Uterus (tissue), 4 donors: ENCODE results near the gene PKM. TPM values are rescaled to one million over a fixed set of nuclear protein-coding genes. Genes with fewer than 3 reads are reported as not detected.

ENCODE experiments used
- DNase-seq, 2 donors: peaks; one replicate each; pipeline ENCODE4 v3.0.0-alpha.2; 2019 to 2020
- H3K27ac ChIP-seq, 2 donors: fragments of 200-600 bp; sonication (generic); 1 replicate in 1 of 2; 2 replicates in 1 of 2; pipeline ENCODE4 v1.5.1; 2016 to 2018
- H3K27me3 ChIP-seq, 2 donors: fragments of 200-600 bp; sonication (generic); one replicate each; pipeline ENCODE4 v1.5.1; 2018 to 2019; ENCODE audit warnings: control low read depth in 1 of 2
- H3K36me3 ChIP-seq, 2 donors: fragments of 200-600 bp; sonication (generic); one replicate each; pipeline ENCODE4 v1.5.1; 2019; ENCODE audit warnings: control low read depth in 1 of 2
- H3K4me1 ChIP-seq, 2 donors: fragments of 200-600 bp; sonication (generic); one replicate each; pipeline ENCODE4 v1.5.1; 2018 to 2019; ENCODE audit warnings: control low read depth in 1 of 2
- H3K4me3 ChIP-seq, 2 donors: fragments of 200-600 bp; sonication (generic); 1 replicate in 1 of 2; 2 replicates in 1 of 2; pipeline ENCODE4 v1.5.1; 2018 to 2019; ENCODE audit warnings: mild to moderate bottlenecking in 1 of 2
- H3K9me3 ChIP-seq, 2 donors: fragments of 200-600 bp; sonication (generic); one replicate each; pipeline ENCODE4 v1.5.1; 2019; ENCODE audit warnings: control low read depth in 1 of 2
- CTCF ChIP-seq, 4 experiments: fragments of 200-600 bp in 2 of 4; fragments of 450-650 bp in 2 of 4; sonication (generic) in 2 of 4; IDR thresholded peaks; one replicate each; pipeline ENCODE4 v1.5.1; 2016 to 2019; ENCODE audit warnings: antibody characterized with exemption in 4 of 4, mild to moderate bottlenecking in 2 of 4, moderate library complexity in 1 of 4
- POLR2A ChIP-seq, 2 donors: fragments of 450-650 bp; IDR thresholded peaks; one replicate each; pipeline ENCODE4 v1.6.1; 2016; ENCODE audit warnings: antibody characterized with exemption in 2 of 2, mild to moderate bottlenecking in 1 of 2, moderate library complexity in 1 of 2
- intact Hi-C: fragments of 100-400 bp; cut with DNase I; formaldehyde crosslinking; loops from one replicate; pipeline ENCODE4 v1.15.1; 2023; ENCODE audit warnings: low total_unique reads
- total RNA-seq, 4 donors: library from RNA; depleted of rRNA in 3 of 4; stranded (reverse); fragments of >200 nt in 3 of 4; gene quantifications; one replicate each; pipeline versions ENCODE4 v1.1.0 to v1.2.4, GENCODE V29; 2014 to 2023
- donor health status: DM: yes; HTN: yes; CAD: no.

Gene PKM
- total RNA-seq, 4 donors from 2014 or later, result 101 to 443 (median 191) TPM

- Histone ChIP-seq H3K36me3 (no peaks in the 10 kb centered on the region), H3K27ac (no peak overlapping the region), H3K9me3 (no peaks in the 10 kb centered on the region), H3K4me3 (no peak overlapping the region), H3K4me1 (no peaks in the 10 kb centered on the region), H3K27me3 (no peaks in the 10 kb centered on the region)
- TF ChIP-seq POLR2A (IDR thresholded peaks at IDR 0.05) (no peak), CTCF (IDR thresholded peaks at IDR 0.05) (no peak)
- DNase-seq, result no peak
- intact Hi-C loops, result no loop called here
Measured at GRCh38 chr15:72168808-72169190, 62.2 kb downstream of the PKM start.

GRCh38 chr15:72168131-72168807 lies 62.7 kb downstream of the PKM start:
- Histone ChIP-seq H3K36me3 (no peaks in the 10 kb centered on the region), H3K27ac (no peak overlapping the region), H3K27me3 (no peaks in the 10 kb centered on the region), H3K9me3 (no peaks in the 10 kb centered on the region), H3K4me1 (no peaks in the 10 kb centered on the region), H3K4me3 (no peak overlapping the region)
- intact Hi-C loops, result no loop called here
- TF ChIP-seq CTCF (IDR thresholded peaks at IDR 0.05) (no peak), POLR2A (IDR thresholded peaks at IDR 0.05) (no peak)
- no peak for DNase-seq

GRCh38 chr15:72167445-72167844 lies 63.5 kb downstream of the PKM start:
- Histone ChIP-seq H3K9me3 (no peaks in the 10 kb centered on the region), H3K27me3 (no peaks in the 10 kb centered on the region), H3K4me1 (no peaks in the 10 kb centered on the region), H3K4me3 (no peak overlapping the region), H3K36me3 (no peaks in the 10 kb centered on the region), H3K27ac (no peak overlapping the region)
- no peak for DNase-seq
- intact Hi-C loops, result no loop called here
- TF ChIP-seq CTCF (IDR thresholded peaks at IDR 0.05) (no peak), POLR2A (IDR thresholded peaks at IDR 0.05) (no peak)

GRCh38 chr15:72166716-72167417 lies 64.1 kb downstream of the PKM start:
- intact Hi-C loops, result no loop called here
- no peaks in the 10 kb centered on the region for H3K4me1 ChIP-seq
- no peak for TF ChIP-seq CTCF (IDR thresholded peaks at IDR 0.05)
- no peak for TF ChIP-seq POLR2A (IDR thresholded peaks at IDR 0.05)
- no peaks in the 10 kb centered on the region for H3K27me3 ChIP-seq
- H3K36me3 ChIP-seq, result no peaks in the 10 kb centered on the region
- H3K27ac ChIP-seq, result no peak overlapping the region
- no peaks in the 10 kb centered on the region for H3K9me3 ChIP-seq
- H3K4me3 ChIP-seq, result no peak overlapping the region
- no peak for DNase-seq

GRCh38 chr15:72163719-72164118 lies 67.3 kb downstream of the PKM start:
- H3K27me3 ChIP-seq, result no peaks in the 10 kb centered on the region
- intact Hi-C loops, result no loop called here
- H3K9me3 ChIP-seq, result no peaks in the 10 kb centered on the region
- no peaks in the 10 kb centered on the region for H3K4me1 ChIP-seq
- DNase-seq, result no peak
- H3K4me3 ChIP-seq, result no peak overlapping the region
- no peaks in the 10 kb centered on the region for H3K36me3 ChIP-seq
- H3K27ac ChIP-seq, result no peak overlapping the region
- TF ChIP-seq POLR2A (IDR thresholded peaks at IDR 0.05) (no peak), CTCF (IDR thresholded peaks at IDR 0.05) (no peak)
